Right lobe of liver (tissue), 6 donors: ENCODE results near the gene CLMN. TPM values are rescaled to one million over a fixed set of nuclear protein-coding genes. Genes with fewer than 3 reads are reported as not detected.

Experiments used
- ATAC-seq, 4 donors: fragments of 200-7000 bp; cut with Tn5 transposase; one replicate each; pipeline ENCODE4 v1.9.1; 2020; ENCODE audit warnings: mild to moderate bottlenecking in 4 of 4, moderate library complexity in 4 of 4
- DNase-seq, 3 donors: peaks; one replicate each; pipeline ENCODE4 v3.0.0-alpha.2; 2020
- H3K27ac ChIP-seq, 3 donors: fragments of 200-600 bp; one replicate each; pipeline ENCODE4 v1.8.0; 2022
- H3K27me3 ChIP-seq, 2 donors: fragments of 200-600 bp; one replicate each; pipeline ENCODE4 v1.8.0; 2022
- H3K36me3 ChIP-seq, 4 donors: fragments of 200-600 bp; sonication (generic) in 1 of 4; one replicate each; pipeline versions ENCODE4 v1.5.1 to v1.8.0; 2017 to 2022; ENCODE audit warnings: control low read depth in 1 of 4
- H3K4me1 ChIP-seq, 4 donors: fragments of 200-600 bp; sonication (generic) in 1 of 4; one replicate each; pipeline versions ENCODE4 v1.5.1 to v1.8.0; 2017 to 2022; ENCODE audit warnings: control low read depth in 1 of 4
- H3K4me3 ChIP-seq, 3 donors: fragments of 200-600 bp; one replicate each; pipeline ENCODE4 v1.8.0; 2022
- H3K9me3 ChIP-seq, 4 donors: fragments of 200-600 bp; sonication (generic) in 1 of 4; one replicate each; pipeline versions ENCODE4 v1.5.1 to v1.8.0; 2017 to 2022; ENCODE audit warnings: control low read depth in 1 of 4
- CTCF ChIP-seq, 4 donors: fragments of 200-600 bp in 3 of 4; fragments of 450-650 bp in 1 of 4; IDR thresholded peaks; one replicate each; pipeline versions ENCODE4 v1.5.1 to v1.8.0; 2016 to 2022; ENCODE audit warnings: antibody characterized with exemption in 4 of 4, mild to moderate bottlenecking in 2 of 4
- POLR2A ChIP-seq: fragments of 450-650 bp; IDR thresholded peaks from one replicate; pipeline ENCODE4 v1.6.1; 2017; ENCODE audit warnings: antibody characterized with exemption, mild to moderate bottlenecking
- WGBS: methylation state at CpG from one replicate; pipeline ENCODE4 v1.1.6; 2018; ENCODE audit warnings: low coverage, low lambda C conversion rate; ENCODE audit not compliant: insufficient coverage; ENCODE audit errors: missing lambda C conversion rate; 5-methylcytosine and 5-hydroxymethylcytosine counted together
- intact Hi-C, 2 donors: fragments of 100-400 bp; cut with DNase I; formaldehyde crosslinking; loops; one replicate each; pipeline versions ENCODE4 v1.11.2 to v1.14.1; 2022
- total RNA-seq, 6 experiments: library from RNA; depleted of rRNA in 2 of 6; stranded (reverse); fragments of >200 nt in 2 of 6; fragmentation: NEBNext Ultra II Directional in 3 of 6; extraction: Animal tissue kit (Norgen Biotek cat#: 25700) in 3 of 6; gene quantifications; one replicate each; pipeline versions ENCODE4 v1.1.0 to v1.2.4, GENCODE V29; 2016 to 2023
- donor health status: DM: no; HTN: yes; CAD: no.
- donor health status: DM: no; HTN: no; CAD: no.
- donor health status: DM: no; HTN: no; CAD: no.
- donor health status: DM: no; HTN: yes; CAD: no.
- donor health status: DM: no; HTN: yes; CAD: no.

Gene CLMN
- total RNA-seq, 6 experiments from 2014 or later = 18.4 to 91.8 (median 47.8) TPM

DNA sequence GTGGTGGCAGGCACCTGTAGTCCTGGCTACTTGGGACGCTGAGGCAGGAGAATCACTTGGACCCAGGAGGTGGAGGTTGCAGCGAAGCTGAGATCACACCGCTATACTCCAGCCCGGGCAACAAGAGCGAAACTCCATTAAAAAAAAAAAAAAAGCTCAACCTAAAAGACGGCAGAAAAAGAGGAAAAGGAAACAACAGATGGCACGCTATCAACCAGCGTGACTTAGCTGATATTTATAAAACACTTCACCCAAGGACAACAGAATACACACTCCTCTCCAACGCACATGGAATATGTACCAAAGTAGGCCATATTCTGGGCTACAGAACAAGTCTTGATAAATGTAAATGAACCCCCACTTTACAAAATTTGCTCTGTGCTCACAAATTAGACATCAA, 34.0 kb upstream of the CLMN start:
- Histone ChIP-seq H3K27me3 (no peaks in the 10 kb centered on the region), H3K4me3 (no peak overlapping the region), H3K27ac (no peak overlapping the region), H3K36me3 (no peaks in the 10 kb centered on the region), H3K9me3 (peaks cover 0 to 6% (median 2%) of the 10 kb centered on the region in 4 donors), H3K4me1 (no peaks in the 10 kb centered on the region)
- intact Hi-C loops = no loop called here
- DNase-seq (no peak), ATAC-seq (no peak)
- TF ChIP-seq CTCF (IDR thresholded peaks at IDR 0.05) = no peak
- no peak for TF ChIP-seq POLR2A
- 63% methylated on average over 8 of the region's 9 CpGs for WGBS

DNA sequence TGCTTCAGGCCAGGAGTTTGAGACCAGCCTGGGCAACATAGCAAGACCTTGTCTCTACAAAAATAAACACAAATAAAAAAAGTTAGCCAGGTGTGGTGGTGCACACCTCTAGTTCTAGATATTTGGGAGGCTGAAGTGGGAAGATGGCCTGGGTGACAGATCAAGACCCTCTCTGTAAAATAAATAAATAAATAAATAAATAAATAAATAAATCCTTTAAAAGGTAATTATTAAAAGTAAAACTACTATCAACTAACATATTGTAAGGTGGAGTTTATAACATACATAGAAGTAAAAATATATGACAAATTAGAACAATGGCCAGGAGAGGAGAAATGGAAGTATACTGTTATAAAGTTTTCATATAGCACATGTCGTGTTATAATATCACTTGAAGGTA, 33.3 kb upstream of the CLMN start:
- Histone ChIP-seq H3K27me3 (no peaks in the 10 kb centered on the region), H3K4me3 (no peak overlapping the region), H3K9me3 (peaks cover 0 to 6% (median 2%) of the 10 kb centered on the region in 4 donors), H3K27ac (no peak overlapping the region), H3K36me3 (no peaks in the 10 kb centered on the region), H3K4me1 (no peaks in the 10 kb centered on the region)
- intact Hi-C loops = no loop called here
- ATAC-seq (no peak), DNase-seq (no peak)
- 82% methylated on average over 1 of the region's 1 CpG for WGBS
- TF ChIP-seq POLR2A (no peak), CTCF (IDR thresholded peaks at IDR 0.05) (no peak)

DNA sequence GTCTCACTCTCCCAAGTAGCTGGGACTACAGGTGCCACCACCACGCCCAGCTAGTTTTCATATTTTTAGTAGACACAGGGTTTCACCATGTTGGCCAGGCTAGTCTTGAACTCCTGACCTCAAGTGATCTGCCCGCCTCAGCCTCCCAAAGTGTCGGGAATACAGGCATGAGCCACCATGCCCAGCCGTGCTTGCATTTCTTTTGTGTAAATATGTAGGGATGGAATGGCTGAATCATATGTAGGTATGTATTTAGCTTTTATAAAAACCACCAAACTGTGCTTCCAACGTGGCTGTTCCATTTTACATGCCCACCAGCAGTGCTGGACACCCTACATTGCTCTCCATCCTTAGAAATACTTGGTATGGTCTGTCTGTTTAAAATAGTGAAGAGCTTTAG, 32.8 kb upstream of the CLMN start:
- intact Hi-C loops = no loop called here
- peak in 1 of 3 donors; percentile 1 for DNase-seq

DNA sequence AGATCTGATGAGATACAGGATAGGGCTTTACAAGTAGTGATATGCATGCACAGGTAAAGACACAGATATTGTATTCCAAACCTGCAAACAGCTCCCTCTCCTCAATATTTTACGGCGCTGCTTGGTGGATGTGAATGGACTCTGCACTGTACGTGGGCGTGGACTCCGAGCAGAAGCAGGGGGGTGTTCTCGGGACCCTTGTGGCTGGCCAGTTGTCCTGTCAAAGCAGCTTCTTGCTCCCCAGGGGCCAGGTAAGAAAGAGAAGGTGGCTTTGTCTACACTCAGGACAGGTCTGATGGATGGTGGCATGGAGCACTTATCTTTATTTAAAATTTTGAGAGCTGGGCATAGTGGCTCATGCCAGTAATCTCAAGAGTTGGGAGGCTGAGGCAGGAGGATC, 29.5 kb upstream of the CLMN start:
- H3K9me3 ChIP-seq = peaks cover 0 to 3% (median 1%) of the 10 kb centered on the region in 4 donors
- 100% methylated on average over 1 of the region's 6 CpGs for WGBS
- TF ChIP-seq CTCF (IDR thresholded peaks at IDR 0.05) (no peak), POLR2A (no peak)
- ATAC-seq (peak in 1 of 4 donors; percentile 27), DNase-seq (no peak)
- H3K4me1 ChIP-seq = no peaks in the 10 kb centered on the region
- no peaks in the 10 kb centered on the region for H3K36me3 ChIP-seq
- intact Hi-C loops = no loop called here
- H3K27me3 ChIP-seq = no peaks in the 10 kb centered on the region
- H3K4me3 ChIP-seq = no peak overlapping the region
- H3K27ac ChIP-seq = no peak overlapping the region

More for the DNA sequence above, 32.8 kb upstream of the CLMN start:
- Histone ChIP-seq H3K27ac (no peak overlapping the region), H3K4me3 (no peak overlapping the region), H3K27me3 (no peaks in the 10 kb centered on the region), H3K4me1 (no peaks in the 10 kb centered on the region), H3K9me3 (peaks cover 0 to 6% (median 2%) of the 10 kb centered on the region in 4 donors), H3K36me3 (no peaks in the 10 kb centered on the region)
- TF ChIP-seq POLR2A = no peak
- no peak for TF ChIP-seq CTCF (IDR thresholded peaks at IDR 0.05)
- ATAC-seq = no peak
- 69% methylated on average over 5 of the region's 5 CpGs for WGBS
